ENCODE results near the gene SULT4A1.

Gene SULT4A1

GRCh38 chr22:43851979-43852307 is 10.4 kb downstream of the SULT4A1 start:
- no peak overlapping the region for H3K4me2 ChIP-seq (ENCODE audit: insufficient read depth, low read length)
- H3K79me2 ChIP-seq (ENCODE audit: insufficient read depth, low read length): no peaks in the 10 kb centered on the region
- TF ChIP-seq EZH2 (IDR thresholded peaks at IDR 0.05; ENCODE audit: borderline replicate concordance, low read depth, low read length, severe bottlenecking) (no peak), CTCF (IDR thresholded peaks at IDR 0.05; ENCODE audit: borderline replicate concordance, extremely low read depth, low read length, poor library complexity, severe bottlenecking) (no peak)
- H4K20me1 ChIP-seq (ENCODE audit: insufficient read depth, low read length): peaks cover 5% of the 10 kb centered on the region; the same call in 1 of the 2 replicates
- no peak overlapping the region for H3K9ac ChIP-seq (ENCODE audit: low read depth, low read length)
- H3K4me1 ChIP-seq (ENCODE audit: insufficient read depth, low read length): no peaks in the 10 kb centered on the region
- DNase-seq (no peak), ATAC-seq (ENCODE audit: insufficient read depth, low read depth) (no peak)
- H2AFZ ChIP-seq (ENCODE audit: low read depth, low read length): no peak overlapping the region
- no peaks in the 10 kb centered on the region for H3K27me3 ChIP-seq (ENCODE audit: insufficient read depth, low read length, poor library complexity)
- H3K36me3 ChIP-seq (ENCODE audit: insufficient read depth, low read length): no peaks in the 10 kb centered on the region
- no peak overlapping the region for H3K4me3 ChIP-seq (ENCODE audit: low read depth in 1 of 2, low read length in 2 of 2)
- H3K9me3 ChIP-seq (ENCODE audit: insufficient read depth, low read length, severe bottlenecking): peaks cover 2% of the 10 kb centered on the region
- no peak overlapping the region for H3K27ac ChIP-seq (ENCODE audit: low read length)

GRCh38 chr22:43851058-43851978 is 11.0 kb downstream of the SULT4A1 start:
- ATAC-seq (ENCODE audit: insufficient read depth, low read depth) (no peak), DNase-seq (no peak)
- Histone ChIP-seq H3K79me2 (ENCODE audit: insufficient read depth, low read length) (no peaks in the 10 kb centered on the region), H3K27ac (ENCODE audit: low read length) (no peak overlapping the region), H3K27me3 (ENCODE audit: insufficient read depth, low read length, poor library complexity) (no peaks in the 10 kb centered on the region), H3K36me3 (ENCODE audit: insufficient read depth, low read length) (no peaks in the 10 kb centered on the region), H3K9ac (ENCODE audit: low read depth, low read length) (no peak overlapping the region), H3K4me2 (ENCODE audit: insufficient read depth, low read length) (no peak overlapping the region), H4K20me1 (ENCODE audit: insufficient read depth, low read length) (peaks cover 5% of the 10 kb centered on the region; the same call in 1 of the 2 replicates), H3K9me3 (ENCODE audit: insufficient read depth, low read length, severe bottlenecking) (peaks cover under 1% of the 10 kb centered on the region), H2AFZ (ENCODE audit: low read depth, low read length) (no peak overlapping the region), H3K4me1 (ENCODE audit: insufficient read depth, low read length) (no peaks in the 10 kb centered on the region), H3K4me3 (ENCODE audit: low read depth in 1 of 2, low read length in 2 of 2) (no peak overlapping the region)
- TF ChIP-seq CTCF (IDR thresholded peaks at IDR 0.05; ENCODE audit: borderline replicate concordance, extremely low read depth, low read length, poor library complexity, severe bottlenecking): no peak
- no peak for TF ChIP-seq EZH2 (IDR thresholded peaks at IDR 0.05; ENCODE audit: borderline replicate concordance, low read depth, low read length, severe bottlenecking)

GRCh38 chr22:43850529-43850928 is 11.8 kb downstream of the SULT4A1 start:
- no peaks in the 10 kb centered on the region for H3K9me3 ChIP-seq (ENCODE audit: insufficient read depth, low read length, severe bottlenecking)
- H3K9ac ChIP-seq (ENCODE audit: low read depth, low read length): no peak overlapping the region
- no peak overlapping the region for H3K27ac ChIP-seq (ENCODE audit: low read length)
- no peaks in the 10 kb centered on the region for H3K27me3 ChIP-seq (ENCODE audit: insufficient read depth, low read length, poor library complexity)
- DNase-seq (no peak), ATAC-seq (ENCODE audit: insufficient read depth, low read depth) (no peak)
- H4K20me1 ChIP-seq (ENCODE audit: insufficient read depth, low read length): peaks cover 5% of the 10 kb centered on the region; the same call in 1 of the 2 replicates
- no peaks in the 10 kb centered on the region for H3K79me2 ChIP-seq (ENCODE audit: insufficient read depth, low read length)
- no peak overlapping the region for H3K4me3 ChIP-seq (ENCODE audit: low read depth in 1 of 2, low read length in 2 of 2)
- TF ChIP-seq CTCF (IDR thresholded peaks at IDR 0.05; ENCODE audit: borderline replicate concordance, extremely low read depth, low read length, poor library complexity, severe bottlenecking) (no peak), EZH2 (IDR thresholded peaks at IDR 0.05; ENCODE audit: borderline replicate concordance, low read depth, low read length, severe bottlenecking) (no peak)
- no peaks in the 10 kb centered on the region for H3K36me3 ChIP-seq (ENCODE audit: insufficient read depth, low read length)
- no peaks in the 10 kb centered on the region for H3K4me1 ChIP-seq (ENCODE audit: insufficient read depth, low read length)
- no peak overlapping the region for H3K4me2 ChIP-seq (ENCODE audit: insufficient read depth, low read length)
- no peak overlapping the region for H2AFZ ChIP-seq (ENCODE audit: low read depth, low read length)

All from DND-41 (cell line).